Right cardiac atrium (tissue), 5 donors: Measurements from ENCODE around the gene GDPD4. TPM values are rescaled to one million over a fixed set of nuclear protein-coding genes. Genes with fewer than 3 reads are reported as not detected.
A peak's percentile ranks its signal among the peaks of the same experiment; 100 is the strongest.

Experiments used
- ATAC-seq, 2 donors: fragments of 200-7000 bp; cut with Tn5 transposase; one replicate each; pipeline versions ENCODE4 v1.8.0 to v1.9.1; 2020; ENCODE audit warnings: moderate library complexity in 2 of 2, mild to moderate bottlenecking in 1 of 2
- DNase-seq, 3 donors: peaks; one replicate each; pipeline ENCODE4 v3.0.0-alpha.2; 2020
- H3K27ac ChIP-seq: one replicate; pipeline ENCODE4 v1.5.1; 2013; ENCODE audit warnings: mild to moderate bottlenecking, low read length, control low read depth, moderate library complexity
- H3K27me3 ChIP-seq: one replicate; pipeline ENCODE4 v1.6.1; 2013; ENCODE audit not compliant: control insufficient read depth, insufficient read depth
- H3K4me1 ChIP-seq: one replicate; pipeline ENCODE4 v1.6.1; 2013; ENCODE audit warnings: low read length; ENCODE audit not compliant: control insufficient read depth, insufficient read depth
- H3K4me3 ChIP-seq: one replicate; pipeline ENCODE4 v1.5.1; 2013; ENCODE audit warnings: low read length, control low read depth
- H3K9me3 ChIP-seq: one replicate; pipeline ENCODE4 v1.6.1; 2013; ENCODE audit warnings: low read length; ENCODE audit not compliant: control insufficient read depth
- WGBS: extraction: QIAGEN DNeasy Blood & Tissue Kit; methylation state at CpG from one replicate; pipeline ENCODE4 v1.1.7; 2013; 5-methylcytosine and 5-hydroxymethylcytosine counted together
- intact Hi-C, 4 donors: fragments of 100-400 bp; cut with DNase I; formaldehyde crosslinking; loops; one replicate each; pipeline versions ENCODE4 v1.11.0 to v1.14.0; 2022 to 2023
- polyA plus RNA-seq: library from polyadenylated mRNA; stranded (reverse); fragments of 200-250 nt; gene quantifications from one replicate; pipeline ENCODE4 v1.2.3, GENCODE V29; 2013
- total RNA-seq, 4 donors: library from RNA; stranded (reverse); fragmentation: NEBNext Ultra II Directional; extraction: Animal tissue kit (Norgen Biotek cat#: 25700); gene quantifications; one replicate each; pipeline ENCODE4 v1.2.1, GENCODE V29; 2021
- donor health status: healthy with polysubstance abuse.
- donor health status: DM: no; HTN: yes; CAD: no.
- donor health status: DM: no; HTN: no; CAD: no.
- donor health status: DM: no; HTN: yes; CAD: no; lungs with severe emphysema.
- donor health status: DM: yes; HTN: yes; CAD: no.

The GDPD4 gene
- total and polyA plus RNA-seq, 5 donors = 0.52 to 0.69 TPM; not detected in 3

DNA sequence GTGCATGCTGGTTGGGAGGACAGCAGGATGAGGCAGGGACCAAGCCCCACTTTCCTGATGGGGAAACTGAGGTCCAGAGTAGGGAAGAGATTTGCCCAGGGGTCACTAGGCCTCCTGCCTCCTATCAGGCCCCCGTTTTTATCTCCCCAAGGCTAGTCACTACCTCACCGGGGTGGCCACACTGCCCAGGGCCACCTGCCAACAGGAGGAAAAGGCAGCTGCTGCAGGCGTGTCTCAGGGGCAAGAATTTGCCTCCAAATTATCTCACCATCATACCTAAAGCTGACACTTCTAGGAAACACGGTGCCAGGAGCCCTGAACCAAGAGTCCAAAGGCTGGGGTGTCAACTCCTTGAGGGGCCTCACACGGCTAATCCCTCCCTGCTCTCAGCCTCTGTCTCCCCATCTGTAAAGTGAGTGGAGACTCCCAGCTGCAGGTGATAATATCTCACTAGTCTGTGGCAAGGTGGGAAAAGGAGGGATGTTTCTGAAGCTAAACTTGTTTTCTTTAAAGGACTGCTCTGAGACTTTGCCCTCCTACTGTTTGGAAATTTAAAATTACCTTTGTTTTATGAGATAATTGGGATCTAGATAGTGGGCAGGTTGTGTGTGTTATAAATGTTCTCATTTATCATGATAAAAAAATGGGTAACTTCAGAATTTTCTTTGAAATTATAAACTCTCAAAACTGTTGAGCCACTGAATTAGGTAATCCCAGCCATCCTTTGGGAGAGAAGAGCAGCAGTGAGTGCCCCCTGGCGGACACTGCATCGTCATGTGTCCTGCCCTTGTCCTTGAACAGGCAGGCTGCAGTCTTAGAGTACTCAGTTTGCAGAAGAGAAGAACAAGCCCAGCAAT, 113.5 kb downstream of the GDPD4 start:
- 56% methylated on average over 7 of the region's 7 CpGs for WGBS
- intact Hi-C loops = loop anchor here (2.0 to 10.0 kb wide), 4 partner anchors 59 to 143 kb away; partner anchors contain the start of gene MYO7A (in 2 of the 4)
- Histone ChIP-seq H3K27me3 (no peaks in the 10 kb centered on the region), H3K4me3 (no peak overlapping the region), H3K27ac (no peak overlapping the region), H3K9me3 (no peaks in the 10 kb centered on the region), H3K4me1 (no peaks in the 10 kb centered on the region)
- DNase-seq = peak; percentile 84 to 95 (median 91)
- ATAC-seq = peak; percentile 80 to 81

DNA sequence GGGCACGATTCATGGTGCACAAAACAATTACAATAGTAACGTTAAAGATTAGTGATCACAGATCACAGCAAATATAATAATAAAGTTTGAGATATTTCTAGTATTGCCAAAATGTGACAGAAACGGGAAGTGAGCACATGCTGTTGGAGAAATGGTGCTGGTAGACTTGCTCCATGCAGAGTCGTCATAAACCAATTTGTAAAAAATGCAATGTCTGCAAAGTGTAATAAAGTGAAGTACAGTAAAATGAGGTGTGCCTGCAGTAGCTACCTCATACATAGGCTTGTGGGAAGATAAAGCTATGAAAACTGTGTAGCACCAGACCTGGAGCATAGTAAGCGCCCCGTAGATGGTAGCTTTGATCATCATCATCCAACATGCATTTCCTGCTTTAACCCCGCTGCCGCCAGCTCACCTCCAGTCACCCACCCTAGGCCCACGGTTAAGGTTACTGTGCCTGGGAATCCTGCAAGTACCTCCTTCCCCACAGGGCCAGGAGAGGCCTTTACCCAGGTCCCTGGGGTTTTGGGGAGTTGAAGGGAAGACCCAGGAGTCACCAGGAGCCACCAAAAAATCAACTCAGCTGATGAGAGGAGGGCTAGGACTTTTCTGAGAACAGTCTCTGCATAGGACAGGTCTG, 114.3 kb downstream of the GDPD4 start:
- no peak overlapping the region for H3K4me3 ChIP-seq
- H3K9me3 ChIP-seq = no peaks in the 10 kb centered on the region
- ATAC-seq (no peak), DNase-seq (no peak)
- intact Hi-C loops = loop anchor here (2.0 to 10.0 kb wide), 3 partner anchors 58 to 142 kb away; partner anchors contain the start of gene MYO7A (in 2 of the 4)
- H3K27me3 ChIP-seq = no peaks in the 10 kb centered on the region
- no peak overlapping the region for H3K27ac ChIP-seq
- WGBS = 90% methylated on average over 9 of the region's 9 CpGs
- H3K4me1 ChIP-seq = no peaks in the 10 kb centered on the region

DNA sequence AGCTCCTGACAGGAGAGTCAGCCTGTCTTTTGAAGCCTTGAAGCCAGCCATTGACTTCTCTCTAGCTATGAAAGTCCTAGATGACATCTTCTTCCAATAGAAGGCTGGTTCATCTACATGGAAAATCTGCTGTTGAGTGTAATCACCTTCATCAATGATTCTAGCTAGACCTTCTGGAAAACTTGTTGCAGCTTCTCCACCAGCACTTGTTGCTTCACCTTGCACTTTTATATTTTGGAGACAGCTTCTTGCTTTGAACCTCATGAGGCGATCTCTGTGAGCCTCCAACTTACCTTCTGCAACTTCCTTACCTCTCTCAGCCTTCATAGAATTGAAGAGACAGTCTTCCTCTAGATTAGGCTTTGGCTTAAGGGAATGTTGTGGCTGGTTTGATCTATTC, 115.2 kb downstream of the GDPD4 start:
- no peak overlapping the region for H3K27ac ChIP-seq
- no peak overlapping the region for H3K4me3 ChIP-seq
- 98% methylated on average over 1 of the region's 1 CpG for WGBS
- DNase-seq = no peak
- intact Hi-C loops = loop anchor here (2.0 to 10.0 kb wide), 3 partner anchors 58 to 142 kb away; partner anchors contain the start of gene MYO7A (in 2 of the 4)
- no peaks in the 10 kb centered on the region for H3K4me1 ChIP-seq
- no peak for ATAC-seq
- no peaks in the 10 kb centered on the region for H3K27me3 ChIP-seq
- no peaks in the 10 kb centered on the region for H3K9me3 ChIP-seq

DNA sequence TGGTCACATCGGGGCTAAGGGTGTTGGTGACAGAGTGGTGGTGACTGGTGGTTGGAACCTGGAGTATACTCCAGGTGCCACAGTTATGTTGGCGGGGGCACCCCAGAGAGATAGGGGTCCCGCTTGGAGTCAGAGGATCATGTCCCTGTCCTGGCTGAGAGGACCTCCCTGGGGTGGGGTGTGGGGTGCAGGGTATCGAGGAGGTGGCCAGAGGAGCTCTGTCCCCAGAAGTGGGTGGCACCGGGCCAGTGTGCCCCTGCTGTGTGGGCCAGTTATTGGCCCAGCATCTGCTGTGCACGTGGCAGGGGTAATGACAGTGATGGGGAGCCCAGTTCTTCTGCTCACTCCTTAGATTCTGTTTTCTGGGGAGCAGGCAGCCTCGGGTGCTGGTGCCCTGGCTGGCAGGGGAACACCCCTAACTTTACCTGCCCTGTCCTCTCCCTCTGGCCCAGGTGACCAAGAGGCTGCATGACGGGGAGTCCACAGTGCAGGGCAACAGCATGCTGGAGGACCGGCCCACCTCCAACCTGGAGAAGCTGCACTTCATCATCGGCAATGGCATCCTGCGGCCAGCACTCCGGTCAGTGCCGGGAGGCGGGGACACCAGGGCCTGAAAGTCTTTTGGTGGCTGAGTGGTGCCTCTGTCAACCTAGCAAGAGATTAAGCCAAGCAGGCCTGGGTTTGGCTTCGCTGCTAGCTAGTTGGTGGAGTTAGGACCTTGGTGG, 117.2 kb downstream of the GDPD4 start:
- H3K4me3 ChIP-seq = no peak overlapping the region
- no peaks in the 10 kb centered on the region for H3K9me3 ChIP-seq
- no peaks in the 10 kb centered on the region for H3K4me1 ChIP-seq
- intact Hi-C loops = loop anchor here in 2 of 4 donors (10.0 kb wide), 1 partner anchor 139 kb away; no protein-coding TSS in a partner anchor
- no peaks in the 10 kb centered on the region for H3K27me3 ChIP-seq
- 88% methylated on average over 15 of the region's 15 CpGs for WGBS
- ATAC-seq = no peak
- no peak overlapping the region for H3K27ac ChIP-seq
- DNase-seq = no peak

DNA sequence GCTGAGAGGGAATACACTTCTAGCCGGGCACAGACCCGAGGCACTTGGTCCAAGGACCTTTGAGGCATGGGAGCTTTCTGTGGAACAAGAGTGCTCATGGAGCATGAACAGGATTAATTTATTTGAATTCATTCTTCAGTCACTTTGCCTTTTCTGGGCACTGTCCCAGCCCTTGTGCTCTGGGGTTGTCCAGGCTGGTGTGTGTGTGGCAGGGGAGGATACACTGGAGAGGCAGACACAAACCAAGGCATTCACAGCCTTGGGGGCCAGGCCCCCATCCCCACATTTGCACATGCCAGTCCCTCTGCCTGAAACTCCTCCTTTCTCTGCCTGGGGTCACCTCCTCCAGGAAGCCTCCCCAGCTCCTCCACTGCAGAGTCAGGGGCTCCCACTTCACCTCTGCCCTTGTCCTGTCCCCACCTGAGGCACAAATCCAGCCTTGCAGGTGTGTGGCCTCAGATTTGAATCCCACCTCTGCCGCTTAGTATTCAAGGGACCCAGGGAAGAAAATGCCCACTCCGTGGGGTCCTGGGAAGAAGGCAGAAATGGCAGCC, 118.0 kb downstream of the GDPD4 start:
- Histone ChIP-seq H3K4me3 (no peak overlapping the region), H3K9me3 (no peaks in the 10 kb centered on the region), H3K27ac (no peak overlapping the region), H3K4me1 (no peaks in the 10 kb centered on the region), H3K27me3 (no peaks in the 10 kb centered on the region)
- peak in 1 of 3 donors; percentile 10 for DNase-seq
- ATAC-seq = no peak
- intact Hi-C loops = loop anchor here in 2 of 4 donors (10.0 kb wide), 1 partner anchor 139 kb away; no protein-coding TSS in a partner anchor
- 85% methylated on average over 4 of the region's 4 CpGs for WGBS

DNA sequence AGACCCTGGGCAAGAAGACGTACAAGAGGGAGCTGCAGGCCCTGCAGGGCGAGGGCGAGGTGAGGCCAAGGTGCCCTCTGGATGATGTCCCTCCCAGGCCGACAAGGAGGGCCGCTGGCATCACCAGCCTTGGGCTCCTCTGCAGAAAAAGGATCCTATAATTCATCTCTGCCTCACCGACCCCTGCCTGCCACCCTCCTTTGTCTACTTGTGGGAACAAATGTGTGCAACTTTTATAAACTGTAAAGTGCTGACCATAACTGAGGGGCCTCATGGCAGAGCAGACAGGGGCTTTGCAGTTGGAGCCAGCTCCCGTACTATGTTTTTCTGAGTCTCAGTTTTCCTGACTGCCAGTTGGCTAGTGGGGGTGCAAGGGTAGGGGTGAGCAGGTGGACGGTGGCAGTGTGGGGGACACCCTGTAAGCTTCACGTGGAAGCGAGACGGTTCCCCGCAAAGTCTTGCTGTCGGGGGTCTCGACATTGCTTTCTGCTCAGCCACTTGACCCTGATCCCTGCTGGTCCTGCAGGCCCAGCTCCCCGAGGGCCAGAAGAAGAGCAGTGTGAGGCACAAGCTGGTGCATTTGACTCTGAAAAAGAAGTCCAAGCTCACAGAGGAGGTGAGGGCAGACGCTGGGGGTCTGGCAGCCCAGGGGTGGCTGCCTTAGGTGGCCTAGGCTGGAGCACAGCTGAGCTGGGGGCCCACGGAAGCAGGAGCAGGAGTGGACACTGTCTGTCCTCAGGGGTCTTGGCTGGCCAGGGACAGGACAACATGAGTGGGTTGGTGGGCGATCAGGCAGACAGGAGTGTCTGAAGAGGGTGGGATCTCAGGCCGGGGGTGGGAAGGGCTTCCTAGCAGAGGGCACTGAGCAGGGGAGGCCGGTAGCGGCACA, 118.7 kb downstream of the GDPD4 start:
- no peaks in the 10 kb centered on the region for H3K4me1 ChIP-seq
- no peak overlapping the region for H3K27ac ChIP-seq
- intact Hi-C loops = loop anchor here in 2 of 4 donors (10.0 kb wide), 1 partner anchor 138 kb away; no protein-coding TSS in a partner anchor
- ATAC-seq (no peak), DNase-seq (no peak)
- H3K9me3 ChIP-seq = no peaks in the 10 kb centered on the region
- H3K4me3 ChIP-seq = no peak overlapping the region
- 91% methylated on average over 21 of the region's 21 CpGs for WGBS
- H3K27me3 ChIP-seq = no peaks in the 10 kb centered on the region

DNA sequence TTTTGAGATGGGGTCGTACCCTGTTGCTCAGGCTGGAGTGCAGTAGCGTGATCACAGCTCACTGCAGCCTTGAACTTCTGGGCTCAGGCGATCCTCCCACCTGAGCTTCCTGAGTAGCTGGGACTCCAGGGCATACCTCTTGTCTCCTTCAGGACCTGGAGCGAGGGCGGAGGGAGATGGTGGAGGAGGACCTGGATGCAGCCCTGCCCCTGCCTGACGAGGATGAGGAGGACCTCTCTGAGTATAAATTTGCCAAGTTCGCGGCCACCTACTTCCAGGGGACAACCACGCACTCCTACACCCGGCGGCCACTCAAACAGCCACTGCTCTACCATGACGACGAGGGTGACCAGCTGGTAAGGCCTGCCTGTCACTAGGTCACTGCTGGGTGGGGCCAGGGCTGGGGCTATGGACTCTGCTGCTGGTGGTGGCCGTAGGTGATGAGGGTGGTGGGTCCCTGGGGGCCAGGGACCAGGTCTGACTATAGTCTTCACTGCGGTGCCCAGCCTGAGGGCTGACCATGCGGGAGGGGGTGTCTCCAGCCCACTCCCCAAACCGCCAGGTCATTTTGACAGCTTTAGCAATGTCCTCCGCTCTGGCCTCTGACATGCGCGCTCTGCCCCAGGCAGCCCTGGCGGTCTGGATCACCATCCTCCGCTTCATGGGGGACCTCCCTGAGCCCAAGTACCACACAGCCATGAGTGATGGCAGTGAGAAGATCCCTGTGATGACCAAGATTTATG, 119.5 kb downstream of the GDPD4 start:
- H3K27ac ChIP-seq = no peak overlapping the region
- no peak for ATAC-seq
- H3K4me1 ChIP-seq = no peaks in the 10 kb centered on the region
- no peaks in the 10 kb centered on the region for H3K9me3 ChIP-seq
- no peak for DNase-seq
- H3K4me3 ChIP-seq = no peak overlapping the region
- WGBS = 92% methylated on average over 22 of the region's 22 CpGs
- H3K27me3 ChIP-seq = no peaks in the 10 kb centered on the region
- intact Hi-C loops = loop anchor here in 2 of 4 donors (10.0 kb wide), 1 partner anchor 137 kb away; no protein-coding TSS in a partner anchor

DNA sequence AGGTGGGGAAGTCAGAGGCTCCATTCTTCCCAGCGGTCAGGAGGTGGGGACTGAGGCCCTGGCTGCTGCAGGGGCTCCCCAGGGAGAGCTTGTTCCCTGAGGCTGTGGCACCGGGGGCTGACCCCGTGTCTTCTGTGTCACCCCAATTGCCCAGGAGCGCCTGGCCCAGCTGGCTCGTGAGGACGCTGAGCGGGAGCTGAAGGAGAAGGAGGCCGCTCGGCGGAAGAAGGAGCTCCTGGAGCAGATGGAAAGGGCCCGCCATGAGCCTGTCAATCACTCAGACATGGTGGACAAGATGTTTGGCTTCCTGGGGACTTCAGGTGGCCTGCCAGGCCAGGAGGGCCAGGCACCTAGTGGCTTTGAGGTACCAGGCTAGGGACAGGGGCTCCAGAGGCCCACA, 120.3 kb downstream of the GDPD4 start:
- Histone ChIP-seq H3K4me3 (no peak overlapping the region), H3K4me1 (no peaks in the 10 kb centered on the region), H3K27me3 (no peaks in the 10 kb centered on the region), H3K9me3 (no peaks in the 10 kb centered on the region), H3K27ac (no peak overlapping the region)
- WGBS = 90% methylated on average over 11 of the region's 11 CpGs
- peak in 1 of 3 donors; percentile 30 for DNase-seq
- intact Hi-C loops = loop anchor here in 2 of 4 donors (10.0 kb wide), 1 partner anchor 136 kb away; no protein-coding TSS in a partner anchor
- no peak for ATAC-seq

DNA sequence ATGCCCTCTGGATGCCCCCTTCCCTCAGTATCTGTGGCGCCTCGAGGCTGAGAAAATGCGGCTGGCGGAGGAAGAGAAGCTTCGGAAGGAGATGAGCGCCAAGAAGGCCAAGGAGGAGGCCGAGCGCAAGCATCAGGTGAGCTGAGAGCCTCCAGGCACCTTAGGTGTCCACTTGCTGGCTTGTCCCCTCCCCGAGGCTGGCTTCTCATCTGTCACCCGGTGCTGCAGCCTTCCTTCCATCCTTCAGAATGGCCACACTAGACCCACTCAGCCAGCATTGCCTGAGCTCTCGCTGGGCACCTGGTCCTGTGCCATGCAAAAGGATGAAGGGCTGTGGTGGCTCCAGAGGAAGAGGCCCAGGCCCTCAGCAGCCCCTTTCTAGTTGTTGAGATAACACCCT, 121.1 kb downstream of the GDPD4 start:
- Histone ChIP-seq H3K4me3 (no peak overlapping the region), H3K27ac (no peak overlapping the region), H3K27me3 (no peaks in the 10 kb centered on the region), H3K4me1 (no peaks in the 10 kb centered on the region), H3K9me3 (no peaks in the 10 kb centered on the region)
- DNase-seq = no peak
- 87% methylated on average over 11 of the region's 11 CpGs for WGBS
- intact Hi-C loops = loop anchor here in 2 of 4 donors (10.0 kb wide), 1 partner anchor 136 kb away; no protein-coding TSS in a partner anchor
- ATAC-seq = no peak
